ENCODE data around the gene FIS1.

The FIS1 gene

GRCh38 chr7:101251871-101252659 lies 7.2 kb upstream of the FIS1 start:
- Histone ChIP-seq H3K4me2 (ENCODE audit: low read length) (peak overlapping the region; percentile 74), H2AK5ac (ENCODE audit: low read length) (no peak overlapping the region), H4K5ac (ENCODE audit: low read length) (no peak overlapping the region), H3K9ac (ENCODE audit: low read length) (peak overlapping the region; percentile 75), H3K23ac (ENCODE audit: low read length) (no peak overlapping the region), H3K36me3 (ENCODE audit: control insufficient read depth, insufficient read depth, low read length) (peaks cover 2% of the 10 kb centered on the region), H3K27me3 (ENCODE audit: insufficient read depth, low read length, poor library complexity) (no peaks in the 10 kb centered on the region), H3K27ac (ENCODE audit: low read depth, low read length) (no peak overlapping the region), H2BK15ac (replicated peaks; ENCODE audit: low read depth) (no peak overlapping the region), H3K79me2 (ENCODE audit: control insufficient read depth, insufficient read depth, low read length) (peaks cover 14% of the 10 kb centered on the region), H3K79me1 (ENCODE audit: low read length) (peaks cover 9% of the 10 kb centered on the region), H3K18ac (ENCODE audit: low read length) (no peak overlapping the region), H3K56ac (ENCODE audit: low read length) (peak overlapping the region; percentile 92), H3K4ac (ENCODE audit: low read depth, low read length) (no peak overlapping the region), H2BK120ac (ENCODE audit: low read depth, low read length) (no peak overlapping the region), H2BK5ac (ENCODE audit: low read length) (no peak overlapping the region), H4K8ac (ENCODE audit: low read depth, low read length) (no peak overlapping the region), H3K4me3 (ENCODE audit: low read length) (peak overlapping the region; percentile 67), H3K4me1 (ENCODE audit: control insufficient read depth, low read depth, low read length) (no peaks in the 10 kb centered on the region)
- no CpG with 5 or more reads among the region's 55 CpGs for WGBS (ENCODE audit: extremely low coverage, insufficient coverage, low lambda C conversion rate)
- peak; percentile 99 for DNase-seq

- H2BK120ac ChIP-seq (ENCODE audit: low read depth, low read length), result no peak overlapping the region
- H3K4ac ChIP-seq (ENCODE audit: low read depth, low read length), result no peak overlapping the region
- no peak overlapping the region for H3K4me2 ChIP-seq (ENCODE audit: low read length)
- no peak overlapping the region for H3K18ac ChIP-seq (ENCODE audit: low read length)
- DNase-seq, result no peak
- no peak overlapping the region for H3K27ac ChIP-seq (ENCODE audit: low read depth, low read length)
- no peaks in the 10 kb centered on the region for H3K27me3 ChIP-seq (ENCODE audit: insufficient read depth, low read length, poor library complexity)
- H2BK5ac ChIP-seq (ENCODE audit: low read length), result no peak overlapping the region
- no CpG with 5 or more reads among the region's 3 CpGs for WGBS (ENCODE audit: extremely low coverage, insufficient coverage, low lambda C conversion rate)
- H3K9ac ChIP-seq (ENCODE audit: low read length), result no peak overlapping the region
- no peak overlapping the region for H4K5ac ChIP-seq (ENCODE audit: low read length)
- H3K23ac ChIP-seq (ENCODE audit: low read length), result no peak overlapping the region
- H3K79me1 ChIP-seq (ENCODE audit: low read length), result peaks cover 9% of the 10 kb centered on the region
- H3K56ac ChIP-seq (ENCODE audit: low read length), result no peak overlapping the region
- H3K79me2 ChIP-seq (ENCODE audit: control insufficient read depth, insufficient read depth, low read length), result peaks cover 14% of the 10 kb centered on the region
- no peak overlapping the region for H2BK15ac ChIP-seq (replicated peaks; ENCODE audit: low read depth)
- no peak overlapping the region for H4K8ac ChIP-seq (ENCODE audit: low read depth, low read length)
- H3K4me3 ChIP-seq (ENCODE audit: low read length), result no peak overlapping the region
- H2AK5ac ChIP-seq (ENCODE audit: low read length), result no peak overlapping the region
- H3K4me1 ChIP-seq (ENCODE audit: control insufficient read depth, low read depth, low read length), result no peaks in the 10 kb centered on the region
- H3K36me3 ChIP-seq (ENCODE audit: control insufficient read depth, insufficient read depth, low read length), result peaks cover 2% of the 10 kb centered on the region
Measured at GRCh38 chr7:101250324-101250723, 5.4 kb upstream of the FIS1 start.

DNA sequence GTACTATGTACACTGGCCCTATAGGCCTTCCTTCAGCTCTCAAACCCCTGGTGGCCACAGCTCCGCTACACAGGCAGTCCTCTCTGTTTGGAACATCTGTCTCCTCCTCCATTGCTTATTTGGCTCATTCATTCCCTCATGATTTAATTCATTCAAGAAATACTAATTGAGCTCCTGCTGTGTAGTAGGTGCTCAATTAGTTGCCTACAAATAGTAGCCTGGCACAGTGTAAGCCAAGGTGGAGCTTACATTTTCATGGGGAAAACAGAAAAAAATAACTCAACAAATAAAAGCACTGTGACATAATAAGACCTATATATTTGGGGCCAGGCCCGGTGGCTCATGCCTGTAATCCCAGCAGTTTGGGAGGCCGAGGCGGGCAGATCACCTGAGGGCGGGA lies 3.4 kb upstream of the FIS1 start:
- Histone ChIP-seq H3K9ac (ENCODE audit: low read length) (no peak overlapping the region), H4K5ac (ENCODE audit: low read length) (no peak overlapping the region), H4K8ac (ENCODE audit: low read depth, low read length) (no peak overlapping the region), H3K56ac (ENCODE audit: low read length) (no peak overlapping the region), H3K23ac (ENCODE audit: low read length) (no peak overlapping the region), H2BK5ac (ENCODE audit: low read length) (no peak overlapping the region), H3K27ac (ENCODE audit: low read depth, low read length) (no peak overlapping the region), H3K79me2 (ENCODE audit: control insufficient read depth, insufficient read depth, low read length) (peaks cover 16% of the 10 kb centered on the region), H3K79me1 (ENCODE audit: low read length) (peaks cover 11% of the 10 kb centered on the region), H2BK120ac (ENCODE audit: low read depth, low read length) (no peak overlapping the region), H2BK15ac (replicated peaks; ENCODE audit: low read depth) (no peak overlapping the region), H3K4me3 (ENCODE audit: low read length) (no peak overlapping the region), H3K27me3 (ENCODE audit: insufficient read depth, low read length, poor library complexity) (no peaks in the 10 kb centered on the region), H2AK5ac (ENCODE audit: low read length) (no peak overlapping the region), H3K36me3 (ENCODE audit: control insufficient read depth, insufficient read depth, low read length) (peaks cover 2% of the 10 kb centered on the region), H3K4me2 (ENCODE audit: low read length) (no peak overlapping the region), H3K4ac (ENCODE audit: low read depth, low read length) (no peak overlapping the region), H3K4me1 (ENCODE audit: control insufficient read depth, low read depth, low read length) (no peaks in the 10 kb centered on the region), H3K18ac (ENCODE audit: low read length) (no peak overlapping the region)
- DNase-seq, result no peak
- WGBS (ENCODE audit: extremely low coverage, insufficient coverage, low lambda C conversion rate), result no CpG with 5 or more reads among the region's 5 CpGs

- Histone ChIP-seq H3K27ac (ENCODE audit: low read depth, low read length) (no peak overlapping the region), H2BK120ac (ENCODE audit: low read depth, low read length) (no peak overlapping the region), H4K8ac (ENCODE audit: low read depth, low read length) (peak overlapping the region; percentile 67), H3K4ac (ENCODE audit: low read depth, low read length) (no peak overlapping the region), H4K5ac (ENCODE audit: low read length) (peak overlapping the region; percentile 91), H3K79me2 (ENCODE audit: control insufficient read depth, insufficient read depth, low read length) (peaks cover 2% of the 10 kb centered on the region), H3K56ac (ENCODE audit: low read length) (peak overlapping the region; percentile 91), H3K23ac (ENCODE audit: low read length) (no peak overlapping the region), H2AK5ac (ENCODE audit: low read length) (no peak overlapping the region), H3K18ac (ENCODE audit: low read length) (no peak overlapping the region), H3K4me1 (ENCODE audit: control insufficient read depth, low read depth, low read length) (no peaks in the 10 kb centered on the region), H3K79me1 (ENCODE audit: low read length) (peaks cover 10% of the 10 kb centered on the region), H3K36me3 (ENCODE audit: control insufficient read depth, insufficient read depth, low read length) (peaks cover 2% of the 10 kb centered on the region), H3K27me3 (ENCODE audit: insufficient read depth, low read length, poor library complexity) (no peaks in the 10 kb centered on the region), H3K9ac (ENCODE audit: low read length) (peak overlapping the region; percentile 100), H3K4me2 (ENCODE audit: low read length) (peak overlapping the region; percentile 86), H2BK5ac (ENCODE audit: low read length) (no peak overlapping the region), H2BK15ac (replicated peaks; ENCODE audit: low read depth) (no peak overlapping the region), H3K4me3 (ENCODE audit: low read length) (peak overlapping the region; percentile 29)
- no CpG with 5 or more reads among the region's 32 CpGs for WGBS (ENCODE audit: extremely low coverage, insufficient coverage, low lambda C conversion rate)
- DNase-seq, result no peak
Measured at GRCh38 chr7:101245147-101245668, 327 bp upstream of the FIS1 start.

DNA sequence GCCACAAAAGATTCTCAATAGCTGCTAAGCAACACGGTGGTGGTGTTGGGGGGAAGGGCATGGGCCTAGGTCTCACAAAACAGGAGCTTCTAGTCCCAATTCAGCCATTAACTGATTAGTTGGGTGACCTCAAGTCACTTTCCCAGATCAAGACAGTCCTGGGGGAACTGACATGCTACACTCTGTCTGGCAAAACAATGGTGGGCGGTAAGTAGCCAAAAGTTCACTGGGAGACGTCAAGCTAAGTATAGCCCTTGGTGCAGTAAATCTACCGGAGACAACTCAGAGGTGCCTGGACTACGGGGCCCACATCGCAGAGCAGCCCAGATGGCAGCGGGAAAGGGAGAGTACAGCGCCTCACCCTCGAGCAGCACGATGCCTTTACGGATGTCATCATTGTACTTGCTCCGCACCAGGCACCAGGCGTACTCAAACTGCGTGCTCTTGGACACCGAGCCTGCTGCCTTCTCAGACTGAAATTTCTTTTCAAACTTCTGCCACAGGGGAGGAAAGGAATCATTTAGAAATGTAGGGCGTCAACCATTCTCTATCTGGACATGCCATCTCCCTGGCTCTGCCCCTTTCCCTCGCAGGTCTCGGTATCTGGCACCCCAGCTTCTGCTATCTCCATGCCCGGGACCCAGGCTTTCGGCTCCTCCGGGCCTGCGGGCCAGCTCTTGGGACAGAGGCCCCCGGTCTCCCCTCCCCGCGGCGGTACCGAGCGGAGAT lies 1.1 kb downstream of the FIS1 start:
- Histone ChIP-seq H4K8ac (ENCODE audit: low read depth, low read length) (no peak overlapping the region), H2BK120ac (ENCODE audit: low read depth, low read length) (no peak overlapping the region), H3K56ac (ENCODE audit: low read length) (peak overlapping the region; percentile 99), H3K4me2 (ENCODE audit: low read length) (peak overlapping the region; percentile 99), H2BK5ac (ENCODE audit: low read length) (peak overlapping the region; percentile 37), H3K9ac (ENCODE audit: low read length) (peak overlapping the region; percentile 100), H3K23ac (ENCODE audit: low read length) (no peak overlapping the region), H3K27me3 (ENCODE audit: insufficient read depth, low read length, poor library complexity) (no peaks in the 10 kb centered on the region), H3K4ac (ENCODE audit: low read depth, low read length) (no peak overlapping the region), H3K4me1 (ENCODE audit: control insufficient read depth, low read depth, low read length) (no peaks in the 10 kb centered on the region), H4K5ac (ENCODE audit: low read length) (no peak overlapping the region), H2AK5ac (ENCODE audit: low read length) (no peak overlapping the region), H3K79me2 (ENCODE audit: control insufficient read depth, insufficient read depth, low read length) (peaks cover 2% of the 10 kb centered on the region), H3K79me1 (ENCODE audit: low read length) (peaks cover 10% of the 10 kb centered on the region), H3K36me3 (ENCODE audit: control insufficient read depth, insufficient read depth, low read length) (peaks cover 2% of the 10 kb centered on the region), H3K18ac (ENCODE audit: low read length) (no peak overlapping the region), H2BK15ac (replicated peaks; ENCODE audit: low read depth) (no peak overlapping the region), H3K27ac (ENCODE audit: low read depth, low read length) (no peak overlapping the region), H3K4me3 (ENCODE audit: low read length) (peak overlapping the region; percentile 32)
- no peak for DNase-seq
- no CpG with 5 or more reads among the region's 28 CpGs for WGBS (ENCODE audit: extremely low coverage, insufficient coverage, low lambda C conversion rate)
